ENCODE measurements around the gene NLRP12.

DNA sequence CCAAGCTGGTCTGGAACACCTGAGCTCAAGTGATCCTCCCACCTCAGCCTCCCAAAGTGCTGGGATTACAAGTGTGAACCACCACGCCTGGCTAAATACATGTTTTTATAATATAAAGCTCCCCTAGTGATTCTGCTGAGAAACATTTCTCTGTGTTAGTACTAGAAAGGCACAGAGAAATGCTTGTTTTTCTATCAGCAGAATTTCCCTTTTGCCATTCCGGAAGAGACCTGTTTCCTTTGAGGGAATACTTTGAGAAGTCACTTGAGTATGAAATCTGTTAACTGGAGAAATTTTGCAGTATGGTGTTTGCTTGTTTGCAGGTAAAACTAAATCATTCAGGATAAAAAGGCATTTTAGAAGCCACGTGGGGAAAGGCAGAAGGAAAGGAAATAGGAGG, 4.4 kb upstream of the NLRP12 start:
- TF ChIP-seq, protein P1, sequence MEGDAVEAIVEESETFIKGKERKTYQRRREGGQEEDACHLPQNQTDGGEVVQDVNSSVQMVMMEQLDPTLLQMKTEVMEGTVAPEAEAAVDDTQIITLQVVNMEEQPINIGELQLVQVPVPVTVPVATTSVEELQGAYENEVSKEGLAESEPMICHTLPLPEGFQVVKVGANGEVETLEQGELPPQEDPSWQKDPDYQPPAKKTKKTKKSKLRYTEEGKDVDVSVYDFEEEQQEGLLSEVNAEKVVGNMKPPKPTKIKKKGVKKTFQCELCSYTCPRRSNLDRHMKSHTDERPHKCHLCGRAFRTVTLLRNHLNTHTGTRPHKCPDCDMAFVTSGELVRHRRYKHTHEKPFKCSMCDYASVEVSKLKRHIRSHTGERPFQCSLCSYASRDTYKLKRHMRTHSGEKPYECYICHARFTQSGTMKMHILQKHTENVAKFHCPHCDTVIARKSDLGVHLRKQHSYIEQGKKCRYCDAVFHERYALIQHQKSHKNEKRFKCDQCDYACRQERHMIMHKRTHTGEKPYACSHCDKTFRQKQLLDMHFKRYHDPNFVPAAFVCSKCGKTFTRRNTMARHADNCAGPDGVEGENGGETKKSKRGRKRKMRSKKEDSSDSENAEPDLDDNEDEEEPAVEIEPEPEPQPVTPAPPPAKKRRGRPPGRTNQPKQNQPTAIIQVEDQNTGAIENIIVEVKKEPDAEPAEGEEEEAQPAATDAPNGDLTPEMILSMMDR (IDR thresholded peaks at IDR 0.05), result no peak
- no peak for TF ChIP-seq POLR2A (IDR thresholded peaks at IDR 0.05; ENCODE audit: low read depth)
